ENCODE measurements around the gene DOC2A. TPM values are rescaled to one million over a fixed set of nuclear protein-coding genes. Genes with fewer than 3 reads are reported as not detected.

DOC2A gene
- total and polyA plus RNA-seq, 2 donors (not counting 3 experiments of a cell fraction or from before 2014, with no cell fraction given), result 0.60 to 0.63 TPM

- POLR2A ChIA-PET, result no interaction called here
- FAIRE-seq (no peak), DNase-seq (ENCODE audit: low read depth, low spot score) (no peak)
- no peak overlapping the region for H2AFZ ChIP-seq (ENCODE audit: low read depth, low read length)
- CTCF ChIA-PET, result no interaction called here
- peaks cover 47% of the 10 kb centered on the region for H3K4me1 ChIP-seq (ENCODE audit: control insufficient read depth, extremely low read depth, insufficient read depth, low read length)
- H3K9me3 ChIP-seq (replicated peaks; ENCODE audit: control insufficient read depth, insufficient read depth, low read length), result no peaks in the 10 kb centered on the region
- H3K79me2 ChIP-seq (ENCODE audit: control insufficient read depth, insufficient read depth, low read length), result peaks cover 67% of the 10 kb centered on the region
- H3K4me3 ChIP-seq (replicated peaks in 1 of 3; ENCODE audit: insufficient read depth in 1 of 3, low read depth in 1 of 3, low read length in 3 of 3), result no peak overlapping the region
- H3K27me3 ChIP-seq (ENCODE audit: control insufficient read depth in 2 of 2, insufficient read depth in 2 of 2, low read length in 2 of 2), result no peaks in the 10 kb centered on the region
- peaks cover 31 to 47% of the 10 kb centered on the region in 2 experiments for H3K36me3 ChIP-seq (ENCODE audit: control insufficient read depth in 2 of 2, extremely low read depth in 1 of 2, insufficient read depth in 2 of 2, low read length in 2 of 2)
- intact Hi-C loops (cut with micrococcal nuclease), result loop anchor here (5.0 kb wide), 1 partner anchor 186 kb away; the partner anchor contains the start of gene KIF22
- H3K9ac ChIP-seq (replicated peaks; ENCODE audit: extremely low read depth, insufficient read depth, low read length), result no peak overlapping the region
- no TSS peak for BruUV-seq (replicated peaks)
- no peak for TF ChIP-seq POLR2A (IDR thresholded peaks at IDR 0.05; ENCODE audit: low read depth, low read length)
- no peak for TF ChIP-seq FOS (IDR thresholded peaks at IDR 0.05; ENCODE audit: borderline replicate concordance, insufficient read depth, low read length)
- TF ChIP-seq POLR2AphosphoS5 (IDR thresholded peaks at IDR 0.05; ENCODE audit: insufficient read depth, low read depth, low read length), result no peak
- TF ChIP-seq GATA2 (IDR thresholded peaks at IDR 0.05; ENCODE audit: insufficient read depth, insufficient read length, low read depth, low read length), result no peak
- dilution Hi-C loops (cut with MboI; ENCODE audit: extremely low pct_ligation_motif_present, low sequenced_read_pairs), result no loop called here
- no peaks in the 10 kb centered on the region for H4K20me1 ChIP-seq (replicated peaks; ENCODE audit: control insufficient read depth, extremely low read depth, insufficient read depth, low read length)
- H3K4me2 ChIP-seq (ENCODE audit: insufficient read depth, low read length), result no peak overlapping the region
- no peaks in the 10 kb centered on the region for H3K9me1 ChIP-seq (replicated peaks; ENCODE audit: control insufficient read depth, extremely low read depth, insufficient read depth, low read length)
- H3K27ac ChIP-seq (ENCODE audit: insufficient read depth, low read depth, low read length), result peak overlapping the region; percentile 81
These were observed 32.7 kb downstream of the DOC2A start for GRCh38 chr16:29978081-29978480.

GRCh38 chr16:29977063-29977825, 33.6 kb downstream of the DOC2A start:
- Histone ChIP-seq H3K79me2 (ENCODE audit: control insufficient read depth, insufficient read depth, low read length) (peaks cover 67% of the 10 kb centered on the region), H3K9ac (replicated peaks; ENCODE audit: extremely low read depth, insufficient read depth, low read length) (peak overlapping the region; percentile 93), H3K27ac (ENCODE audit: insufficient read depth, low read depth, low read length) (peak overlapping the region; percentile 81), H3K4me1 (ENCODE audit: control insufficient read depth, extremely low read depth, insufficient read depth, low read length) (peaks cover 47% of the 10 kb centered on the region), H3K9me3 (replicated peaks; ENCODE audit: control insufficient read depth, insufficient read depth, low read length) (no peaks in the 10 kb centered on the region), H3K27me3 (ENCODE audit: control insufficient read depth in 2 of 2, insufficient read depth in 2 of 2, low read length in 2 of 2) (no peaks in the 10 kb centered on the region), H3K9me1 (replicated peaks; ENCODE audit: control insufficient read depth, extremely low read depth, insufficient read depth, low read length) (no peaks in the 10 kb centered on the region), H3K36me3 (ENCODE audit: control insufficient read depth in 2 of 2, extremely low read depth in 1 of 2, insufficient read depth in 2 of 2, low read length in 2 of 2) (peaks cover 27 to 39% of the 10 kb centered on the region in 2 experiments), H4K20me1 (replicated peaks; ENCODE audit: control insufficient read depth, extremely low read depth, insufficient read depth, low read length) (no peaks in the 10 kb centered on the region), H3K4me3 (replicated peaks in 1 of 3; ENCODE audit: insufficient read depth in 1 of 3, low read depth in 1 of 3, low read length in 3 of 3) (peak overlapping the region in 2 of 3 experiments; percentile 79 to 94), H2AFZ (ENCODE audit: low read depth, low read length) (no peak overlapping the region), H3K4me2 (ENCODE audit: insufficient read depth, low read length) (peak overlapping the region; percentile 98)
- ChIA-PET POLR2A (no interaction called here), CTCF (interaction anchor here (0.6 to 2.8 kb wide), 3 partner anchors 16 to 168 kb away, joined by 3 to 14 read pairs (median 3); partner anchors contain the start of gene TMEM219)
- DNase-seq (ENCODE audit: low read depth, low spot score) (peak; percentile 77), FAIRE-seq (peak; percentile 70)
- TF ChIP-seq POLR2A (IDR thresholded peaks at IDR 0.05; ENCODE audit: low read depth, low read length), result peak; percentile 70
- peak; percentile 70 for TF ChIP-seq POLR2AphosphoS5 (IDR thresholded peaks at IDR 0.05; ENCODE audit: insufficient read depth, low read depth, low read length)
- TF ChIP-seq EZH2 (IDR thresholded peaks at IDR 0.05; ENCODE audit: borderline replicate concordance, low read depth, low read length, severe bottlenecking), result no peak
- intact Hi-C loops (cut with micrococcal nuclease), result loop anchor here (5.0 kb wide), 1 partner anchor 185 kb away; the partner anchor contains the start of gene KIF22
- dilution Hi-C loops (cut with MboI; ENCODE audit: extremely low pct_ligation_motif_present, low sequenced_read_pairs), result no loop called here
- no TSS peak for BruUV-seq (replicated peaks)

Measured in endothelial cell of umbilical vein (primary cell).